GM12872 (cell line): ENCODE data around the gene PCDHAC2.

Source experiments
- TF ChIP-seq, protein P1 (sequence below): IDR thresholded peaks from 3 replicates; pipeline ENCODE4 v1.5.1; 2011; ENCODE audit warnings: low read depth, mild to moderate bottlenecking, low read length, moderate library complexity; ENCODE audit not compliant: insufficient read depth

Gene PCDHAC2

DNA sequence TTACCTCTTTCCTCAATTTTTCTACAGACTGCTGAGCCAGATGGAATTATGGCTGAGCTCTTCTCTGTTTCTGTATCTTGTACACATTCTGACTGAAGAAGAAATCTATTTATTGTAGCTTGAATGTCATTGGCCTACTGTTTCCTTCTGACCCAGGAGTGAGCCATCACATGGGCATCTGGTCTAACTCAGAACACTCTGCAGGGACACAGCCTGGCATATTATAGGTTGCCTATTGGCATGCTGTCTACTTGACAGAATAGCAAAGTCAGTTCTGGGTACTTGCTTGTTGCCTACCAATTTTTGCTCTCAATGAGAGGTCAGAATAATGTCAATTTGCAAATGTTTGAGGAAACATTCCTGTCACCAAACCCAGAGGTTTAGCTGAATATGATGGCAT lies 7.3 kb downstream of the PCDHAC2 start:
- TF ChIP-seq, protein P1, sequence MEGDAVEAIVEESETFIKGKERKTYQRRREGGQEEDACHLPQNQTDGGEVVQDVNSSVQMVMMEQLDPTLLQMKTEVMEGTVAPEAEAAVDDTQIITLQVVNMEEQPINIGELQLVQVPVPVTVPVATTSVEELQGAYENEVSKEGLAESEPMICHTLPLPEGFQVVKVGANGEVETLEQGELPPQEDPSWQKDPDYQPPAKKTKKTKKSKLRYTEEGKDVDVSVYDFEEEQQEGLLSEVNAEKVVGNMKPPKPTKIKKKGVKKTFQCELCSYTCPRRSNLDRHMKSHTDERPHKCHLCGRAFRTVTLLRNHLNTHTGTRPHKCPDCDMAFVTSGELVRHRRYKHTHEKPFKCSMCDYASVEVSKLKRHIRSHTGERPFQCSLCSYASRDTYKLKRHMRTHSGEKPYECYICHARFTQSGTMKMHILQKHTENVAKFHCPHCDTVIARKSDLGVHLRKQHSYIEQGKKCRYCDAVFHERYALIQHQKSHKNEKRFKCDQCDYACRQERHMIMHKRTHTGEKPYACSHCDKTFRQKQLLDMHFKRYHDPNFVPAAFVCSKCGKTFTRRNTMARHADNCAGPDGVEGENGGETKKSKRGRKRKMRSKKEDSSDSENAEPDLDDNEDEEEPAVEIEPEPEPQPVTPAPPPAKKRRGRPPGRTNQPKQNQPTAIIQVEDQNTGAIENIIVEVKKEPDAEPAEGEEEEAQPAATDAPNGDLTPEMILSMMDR = no peak

- TF ChIP-seq, protein P1 = no peak
Observed at GRCh38 chr5:140977003-140977402, 10.7 kb downstream of the PCDHAC2 start.

- TF ChIP-seq, protein P1 = no peak
Observed at GRCh38 chr5:140978260-140978659, 12.0 kb downstream of the PCDHAC2 start.

- TF ChIP-seq, protein P1 = no peak
Observed at GRCh38 chr5:140978983-140979382, 12.7 kb downstream of the PCDHAC2 start.

DNA sequence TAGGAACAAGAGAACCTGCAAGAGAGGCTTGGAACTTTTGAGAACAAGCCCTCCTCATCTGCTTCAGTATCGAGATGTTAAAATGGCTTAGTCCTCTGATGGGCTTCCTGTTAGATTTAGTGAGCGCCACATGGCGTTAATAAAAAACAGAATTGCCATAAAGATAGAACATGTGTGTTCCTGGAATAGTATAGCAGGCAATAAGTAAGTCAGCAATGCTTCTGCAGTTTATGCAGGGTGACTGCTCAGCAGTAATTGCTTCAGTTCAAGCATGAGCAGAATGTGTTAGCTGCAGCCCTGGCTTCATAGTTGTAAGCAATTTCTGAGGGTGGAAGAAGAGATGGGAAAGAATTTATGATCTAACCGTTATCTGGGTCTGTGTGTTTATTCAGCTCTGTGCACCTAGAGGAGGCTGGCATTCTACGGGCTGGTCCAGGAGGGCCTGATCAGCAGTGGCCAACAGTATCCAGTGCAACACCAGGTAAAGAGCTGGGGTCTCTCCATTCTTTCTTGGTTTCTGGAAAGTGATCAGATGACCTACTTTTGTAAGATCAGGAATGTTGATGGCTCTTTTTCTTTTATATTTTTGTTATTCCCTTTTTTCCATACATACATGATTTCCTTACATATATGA lies 15.9 kb downstream of the PCDHAC2 start:
- TF ChIP-seq, protein P1 = no peak

- TF ChIP-seq, protein P1 = no peak
Observed at GRCh38 chr5:140986117-140986521, 19.8 kb downstream of the PCDHAC2 start.

GRCh38 chr5:140988100-140988499 lies 21.8 kb downstream of the PCDHAC2 start:
- TF ChIP-seq, protein P1 = no peak
